Measurements from ENCODE around the gene REXO4. TPM values are rescaled to one million over a fixed set of nuclear protein-coding genes. Genes with fewer than 3 reads are reported as not detected.
A peak's percentile ranks its signal among the peaks of the same experiment; 100 is the strongest.

Gene REXO4
- total and polyA plus RNA-seq, 2 of the 13 experiments (the other 11 are each of a cell fraction or from before 2014, with no cell fraction given): 18.5 to 30.4 TPM

DNA sequence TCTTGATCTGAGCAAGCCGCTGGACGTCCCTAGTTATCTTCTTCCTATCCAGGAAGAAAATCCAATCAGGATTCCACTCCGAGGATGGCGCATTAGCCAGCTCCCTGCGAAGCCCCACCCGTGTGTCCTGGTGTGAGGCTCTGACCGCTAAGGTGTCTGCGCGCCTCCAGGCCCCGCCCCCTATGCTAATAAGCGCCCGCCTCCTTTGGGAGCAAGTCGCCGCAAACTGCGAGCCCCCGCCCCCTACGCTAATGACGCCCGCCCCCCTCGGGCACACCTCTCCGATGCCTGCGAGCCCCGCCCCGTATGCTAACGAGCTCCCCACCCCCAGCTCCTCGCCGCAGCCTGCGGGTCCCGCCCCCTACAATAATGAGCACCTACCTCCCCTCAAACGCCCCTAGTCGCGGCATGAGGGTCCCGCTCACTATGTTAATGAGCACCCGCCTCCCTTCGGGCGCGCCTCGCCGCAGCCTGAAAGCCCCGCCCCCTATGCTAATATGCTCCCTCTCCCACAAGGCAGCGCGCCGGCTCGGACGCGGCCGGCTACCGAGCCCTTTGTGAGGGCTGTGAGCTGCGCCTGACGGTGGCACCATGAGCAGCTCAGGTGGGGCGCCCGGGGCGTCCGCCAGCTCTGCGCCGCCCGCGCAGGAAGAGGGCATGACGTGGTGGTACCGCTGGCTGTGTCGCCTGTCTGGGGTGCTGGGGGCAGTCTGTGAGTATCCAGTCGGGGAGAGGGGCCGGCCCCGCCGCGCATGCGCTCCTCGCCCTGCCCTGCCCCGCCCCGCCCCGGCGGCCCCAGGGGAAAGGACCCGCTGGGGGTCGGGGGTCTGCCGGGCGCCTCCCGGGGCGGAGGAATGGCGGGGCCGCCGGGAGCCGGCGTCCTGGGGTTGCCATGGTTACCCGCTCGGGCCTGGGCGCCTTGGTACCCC lies 41.9 kb upstream of the REXO4 start, which contains the start of gene CACFD1 (continued):
- no peak for TF ChIP-seq ISX (CRISPR knock-in tag; conservative IDR thresholded peaks at IDR 0.05)
- TF ChIP-seq NR2C2 (CRISPR knock-in tag; IDR thresholded peaks at IDR 0.05; ENCODE audit: borderline replicate concordance): no peak; the same call in 1 of the 2 replicates
- TF ChIP-seq RELA (CRISPR knock-in tag; IDR thresholded peaks at IDR 0.05): peak; percentile 56; the same call in 1 of the 2 replicates
- TF ChIP-seq ZNF839 (CRISPR knock-in tag; IDR thresholded peaks at IDR 0.05; ENCODE audit: borderline replicate concordance): no peak
- TF ChIP-seq, protein P1, sequence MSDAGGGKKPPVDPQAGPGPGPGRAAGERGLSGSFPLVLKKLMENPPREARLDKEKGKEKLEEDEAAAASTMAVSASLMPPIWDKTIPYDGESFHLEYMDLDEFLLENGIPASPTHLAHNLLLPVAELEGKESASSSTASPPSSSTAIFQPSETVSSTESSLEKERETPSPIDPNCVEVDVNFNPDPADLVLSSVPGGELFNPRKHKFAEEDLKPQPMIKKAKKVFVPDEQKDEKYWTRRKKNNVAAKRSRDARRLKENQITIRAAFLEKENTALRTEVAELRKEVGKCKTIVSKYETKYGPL (CRISPR knock-in tag; IDR thresholded peaks at IDR 0.05): 0 out of 2 replicates have a peak, but pooled peaks have one; percentile 34
- no peak for TF ChIP-seq RBAK (CRISPR knock-in tag; IDR thresholded peaks at IDR 0.05)
- TF ChIP-seq ZKSCAN1 (IDR thresholded peaks at IDR 0.05; ENCODE audit: low read length): no peak
- TF ChIP-seq, protein P2, sequence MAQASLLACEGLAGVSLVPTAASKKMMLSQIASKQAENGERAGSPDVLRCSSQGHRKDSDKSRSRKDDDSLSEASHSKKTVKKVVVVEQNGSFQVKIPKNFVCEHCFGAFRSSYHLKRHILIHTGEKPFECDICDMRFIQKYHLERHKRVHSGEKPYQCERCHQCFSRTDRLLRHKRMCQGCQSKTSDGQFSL (CRISPR knock-in tag; IDR thresholded peaks at IDR 0.05): 0 out of 2 replicates have a peak, but pooled peaks have one; percentile 9
- TF ChIP-seq, protein P3, sequence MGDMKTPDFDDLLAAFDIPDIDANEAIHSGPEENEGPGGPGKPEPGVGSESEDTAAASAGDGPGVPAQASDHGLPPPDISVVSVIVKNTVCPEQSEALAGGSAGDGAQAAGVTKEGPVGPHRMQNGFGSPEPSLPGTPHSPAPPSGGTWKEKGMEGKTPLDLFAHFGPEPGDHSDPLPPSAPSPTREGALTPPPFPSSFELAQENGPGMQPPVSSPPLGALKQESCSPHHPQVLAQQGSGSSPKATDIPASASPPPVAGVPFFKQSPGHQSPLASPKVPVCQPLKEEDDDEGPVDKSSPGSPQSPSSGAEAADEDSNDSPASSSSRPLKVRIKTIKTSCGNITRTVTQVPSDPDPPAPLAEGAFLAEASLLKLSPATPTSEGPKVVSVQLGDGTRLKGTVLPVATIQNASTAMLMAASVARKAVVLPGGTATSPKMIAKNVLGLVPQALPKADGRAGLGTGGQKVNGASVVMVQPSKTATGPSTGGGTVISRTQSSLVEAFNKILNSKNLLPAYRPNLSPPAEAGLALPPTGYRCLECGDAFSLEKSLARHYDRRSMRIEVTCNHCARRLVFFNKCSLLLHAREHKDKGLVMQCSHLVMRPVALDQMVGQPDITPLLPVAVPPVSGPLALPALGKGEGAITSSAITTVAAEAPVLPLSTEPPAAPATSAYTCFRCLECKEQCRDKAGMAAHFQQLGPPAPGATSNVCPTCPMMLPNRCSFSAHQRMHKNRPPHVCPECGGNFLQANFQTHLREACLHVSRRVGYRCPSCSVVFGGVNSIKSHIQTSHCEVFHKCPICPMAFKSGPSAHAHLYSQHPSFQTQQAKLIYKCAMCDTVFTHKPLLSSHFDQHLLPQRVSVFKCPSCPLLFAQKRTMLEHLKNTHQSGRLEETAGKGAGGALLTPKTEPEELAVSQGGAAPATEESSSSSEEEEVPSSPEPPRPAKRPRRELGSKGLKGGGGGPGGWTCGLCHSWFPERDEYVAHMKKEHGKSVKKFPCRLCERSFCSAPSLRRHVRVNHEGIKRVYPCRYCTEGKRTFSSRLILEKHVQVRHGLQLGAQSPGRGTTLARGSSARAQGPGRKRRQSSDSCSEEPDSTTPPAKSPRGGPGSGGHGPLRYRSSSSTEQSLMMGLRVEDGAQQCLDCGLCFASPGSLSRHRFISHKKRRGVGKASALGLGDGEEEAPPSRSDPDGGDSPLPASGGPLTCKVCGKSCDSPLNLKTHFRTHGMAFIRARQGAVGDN (CRISPR knock-in tag; IDR thresholded peaks at IDR 0.05): peak; percentile 18; the same call in 1 of the 2 replicates
- TF ChIP-seq ZMAT3 (CRISPR knock-in tag; conservative IDR thresholded peaks at IDR 0.05): peak; percentile 29; the same call in 1 of the 2 replicates
- TF ChIP-seq ERF (CRISPR knock-in tag; IDR thresholded peaks at IDR 0.05): 0 out of 2 replicates have a peak, but pooled peaks have one; percentile 12
- TF ChIP-seq ZNF563 (CRISPR knock-in tag; IDR thresholded peaks at IDR 0.05): 0 out of 2 replicates have a peak, but pooled peaks have one; percentile 20
- TF ChIP-seq, protein P4, sequence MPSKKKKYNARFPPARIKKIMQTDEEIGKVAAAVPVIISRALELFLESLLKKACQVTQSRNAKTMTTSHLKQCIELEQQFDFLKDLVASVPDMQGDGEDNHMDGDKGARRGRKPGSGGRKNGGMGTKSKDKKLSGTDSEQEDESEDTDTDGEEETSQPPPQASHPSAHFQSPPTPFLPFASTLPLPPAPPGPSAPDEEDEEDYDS (CRISPR knock-in tag; IDR thresholded peaks at IDR 0.05): peak; percentile 56; the same call in 1 of the 2 replicates
- TF ChIP-seq, protein P5, sequence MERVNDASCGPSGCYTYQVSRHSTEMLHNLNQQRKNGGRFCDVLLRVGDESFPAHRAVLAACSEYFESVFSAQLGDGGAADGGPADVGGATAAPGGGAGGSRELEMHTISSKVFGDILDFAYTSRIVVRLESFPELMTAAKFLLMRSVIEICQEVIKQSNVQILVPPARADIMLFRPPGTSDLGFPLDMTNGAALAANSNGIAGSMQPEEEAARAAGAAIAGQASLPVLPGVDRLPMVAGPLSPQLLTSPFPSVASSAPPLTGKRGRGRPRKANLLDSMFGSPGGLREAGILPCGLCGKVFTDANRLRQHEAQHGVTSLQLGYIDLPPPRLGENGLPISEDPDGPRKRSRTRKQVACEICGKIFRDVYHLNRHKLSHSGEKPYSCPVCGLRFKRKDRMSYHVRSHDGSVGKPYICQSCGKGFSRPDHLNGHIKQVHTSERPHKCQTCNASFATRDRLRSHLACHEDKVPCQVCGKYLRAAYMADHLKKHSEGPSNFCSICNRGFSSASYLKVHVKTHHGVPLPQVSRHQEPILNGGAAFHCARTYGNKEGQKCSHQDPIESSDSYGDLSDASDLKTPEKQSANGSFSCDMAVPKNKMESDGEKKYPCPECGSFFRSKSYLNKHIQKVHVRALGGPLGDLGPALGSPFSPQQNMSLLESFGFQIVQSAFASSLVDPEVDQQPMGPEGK (CRISPR knock-in tag; IDR thresholded peaks at IDR 0.05): peak; percentile 56; the same call in 1 of the 2 replicates
- peak; percentile 61 for TF ChIP-seq AGO1 (IDR thresholded peaks at IDR 0.05; ENCODE audit: low read depth, low read length, poor library complexity, severe bottlenecking)
- peak; percentile 50; the same call in 1 of the 2 replicates for TF ChIP-seq KDM5A (IDR thresholded peaks at IDR 0.05; ENCODE audit: borderline replicate concordance, low read length)
